Measurements from ENCODE around the gene FXYD6. TPM values are rescaled to one million over a fixed set of nuclear protein-coding genes. Genes with fewer than 3 reads are reported as not detected.

Gene FXYD6
- total and polyA plus RNA-seq, 9 of the 15 experiments (the other 6 are each of a cell fraction or from before 2014, with no cell fraction given), result 0.07 to 0.35 TPM; not detected in 7

DNA sequence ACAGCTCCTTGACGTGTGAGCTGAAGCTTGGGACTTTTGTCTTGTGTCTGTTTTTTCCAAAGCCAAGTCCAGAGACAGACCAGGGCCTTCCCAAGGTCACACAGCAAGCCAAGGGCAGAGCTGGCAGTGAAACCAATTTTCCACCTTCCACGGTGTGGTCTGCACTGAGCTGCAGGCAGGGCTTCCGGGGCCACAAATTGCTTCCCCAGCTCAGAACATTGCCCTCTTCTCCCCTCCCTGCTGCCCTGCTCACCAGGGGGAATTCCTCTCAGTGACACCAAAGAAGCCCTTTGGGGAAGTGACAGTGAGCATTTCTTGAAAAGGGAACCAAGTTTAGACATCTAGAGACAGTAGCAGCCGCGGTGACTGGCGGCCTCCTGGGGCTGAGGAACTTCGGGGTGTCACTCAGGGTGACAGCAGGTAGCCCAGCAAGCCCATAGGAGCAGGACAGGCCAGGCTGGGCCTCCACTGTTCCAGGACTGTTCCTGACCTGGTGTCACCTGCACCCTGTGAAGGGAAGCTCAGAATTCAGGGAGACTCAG is 61.1 kb downstream of the FXYD6 start (continued):
- TF ChIP-seq, protein P1, sequence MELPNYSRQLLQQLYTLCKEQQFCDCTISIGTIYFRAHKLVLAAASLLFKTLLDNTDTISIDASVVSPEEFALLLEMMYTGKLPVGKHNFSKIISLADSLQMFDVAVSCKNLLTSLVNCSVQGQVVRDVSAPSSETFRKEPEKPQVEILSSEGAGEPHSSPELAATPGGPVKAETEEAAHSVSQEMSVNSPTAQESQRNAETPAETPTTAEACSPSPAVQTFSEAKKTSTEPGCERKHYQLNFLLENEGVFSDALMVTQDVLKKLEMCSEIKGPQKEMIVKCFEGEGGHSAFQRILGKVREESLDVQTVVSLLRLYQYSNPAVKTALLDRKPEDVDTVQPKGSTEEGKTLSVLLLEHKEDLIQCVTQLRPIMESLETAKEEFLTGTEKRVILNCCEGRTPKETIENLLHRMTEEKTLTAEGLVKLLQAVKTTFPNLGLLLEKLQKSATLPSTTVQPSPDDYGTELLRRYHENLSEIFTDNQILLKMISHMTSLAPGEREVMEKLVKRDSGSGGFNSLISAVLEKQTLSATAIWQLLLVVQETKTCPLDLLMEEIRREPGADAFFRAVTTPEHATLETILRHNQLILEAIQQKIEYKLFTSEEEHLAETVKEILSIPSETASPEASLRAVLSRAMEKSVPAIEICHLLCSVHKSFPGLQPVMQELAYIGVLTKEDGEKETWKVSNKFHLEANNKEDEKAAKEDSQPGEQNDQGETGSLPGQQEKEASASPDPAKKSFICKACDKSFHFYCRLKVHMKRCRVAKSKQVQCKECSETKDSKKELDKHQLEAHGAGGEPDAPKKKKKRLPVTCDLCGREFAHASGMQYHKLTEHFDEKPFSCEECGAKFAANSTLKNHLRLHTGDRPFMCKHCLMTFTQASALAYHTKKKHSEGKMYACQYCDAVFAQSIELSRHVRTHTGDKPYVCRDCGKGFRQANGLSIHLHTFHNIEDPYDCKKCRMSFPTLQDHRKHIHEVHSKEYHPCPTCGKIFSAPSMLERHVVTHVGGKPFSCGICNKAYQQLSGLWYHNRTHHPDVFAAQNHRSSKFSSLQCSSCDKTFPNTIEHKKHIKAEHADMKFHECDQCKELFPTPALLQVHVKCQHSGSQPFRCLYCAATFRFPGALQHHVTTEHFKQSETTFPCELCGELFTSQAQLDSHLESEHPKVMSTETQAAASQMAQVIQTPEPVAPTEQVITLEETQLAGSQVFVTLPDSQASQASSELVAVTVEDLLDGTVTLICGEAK (IDR thresholded peaks at IDR 0.05), result no peak
- TF ChIP-seq, protein P1 (CRISPR knock-in tag; IDR thresholded peaks at IDR 0.05), result no peak

Measured in K562 (cell line).